GM12878 (cell line): Measurements from ENCODE around the gene SNRPE. TPM values are rescaled to one million over a fixed set of nuclear protein-coding genes. Genes with fewer than 3 reads are reported as not detected.
"Not testable (repeated sequence)": the region's sequence is repeated elsewhere in the genome, so short reads cannot be mapped to it uniquely, and the experiment has no call there.

Experiments used
- ATAC-seq: fragments of 200-7000 bp; cut with Tn5 transposase; 3 replicates; pipeline ENCODE4 v1.9.1; 2020; ENCODE audit warnings: mild to moderate bottlenecking, moderate library complexity
- BruUV-seq: library from RNA; stranded (reverse); fragments of 400-500 nt; replicated peaks from 2 replicates; lab custom pipeline; 2021; lab: Mats Ljungman, UMichigan
- CTCF ChIA-PET: fragments of 300-600 bp; sonication (Branson Sonifier 250); formaldehyde crosslinking; extraction: SDS; loops from one replicate; lab custom pipeline; 2021; ENCODE audit warnings: inconsistent platforms; lab: Yijun Ruan, JAX
- POLR2A ChIA-PET: fragments of 350-600 bp; formaldehyde crosslinking; extraction: SDS; loops from one replicate; lab custom pipeline; 2021; ENCODE audit warnings: inconsistent platforms; lab: Charles Lee
- RAD21 ChIA-PET: fragments of 300-600 bp; sonication (Branson Sonifier 250); formaldehyde crosslinking; loops from one replicate; lab custom pipeline; 2023; ENCODE audit warnings: antibody characterized with exemption; ENCODE audit not compliant: unreplicated experiment; lab: Charles Lee
- SMC1A ChIA-PET: fragments of 300-600 bp; sonication (Branson Sonifier 250); formaldehyde crosslinking; loops from one replicate; lab custom pipeline; 2023; ENCODE audit not compliant: unreplicated experiment, uncharacterized antibody; lab: Charles Lee
- DNase-seq: peaks from one replicate; pipeline ENCODE4 v3.0.0-alpha.2; 2011; ENCODE audit warnings: low read depth, low spot score
- FAIRE-seq: peaks from 3 replicates; lab custom pipeline; 2011; peaks lifted over from hg19 to GRCh38; lab: Jason Lieb, UNC
- H2AFZ ChIP-seq: 2 replicates; pipeline ENCODE4 v1.6.0; 2011; ENCODE audit warnings: low read depth, low read length, control low read depth; ENCODE audit not compliant: control insufficient read depth
- H3K27ac ChIP-seq: 2 replicates; pipeline ENCODE4 v1.5.1; 2011; ENCODE audit warnings: control low read depth; ENCODE audit not compliant: control insufficient read depth, insufficient read depth
- H3K27me3 ChIP-seq, 2 experiments: replicated peaks in 1 of 2; 2 replicates each; pipeline versions ENCODE4 v1.6.0 to v1.6.1; 2011; ENCODE audit warnings: low read length in 1 of 2; ENCODE audit not compliant: control insufficient read depth in 2 of 2, insufficient read depth in 2 of 2
- H3K36me3 ChIP-seq, 2 experiments: 2 replicates each; pipeline ENCODE4 v1.5.1; 2011; ENCODE audit warnings: low read length in 1 of 2; ENCODE audit not compliant: control insufficient read depth in 2 of 2, insufficient read depth in 2 of 2
- H3K4me1 ChIP-seq: 2 replicates; pipeline ENCODE4 v1.6.1; 2011; ENCODE audit warnings: mild to moderate bottlenecking, low read length, moderate library complexity, mixed read lengths; ENCODE audit not compliant: control insufficient read depth, insufficient read depth
- H3K4me2 ChIP-seq: 2 replicates; pipeline ENCODE4 v1.6.0; 2011; ENCODE audit warnings: control low read depth; ENCODE audit not compliant: control insufficient read depth, insufficient read depth
- H3K4me3 ChIP-seq: fragments of 200-600 bp; sonication (generic); 2 replicates; pipeline ENCODE4 v1.5.1; 2016
- H3K79me2 ChIP-seq: 2 replicates; pipeline ENCODE4 v1.6.0; 2011; ENCODE audit warnings: low read length; ENCODE audit not compliant: control insufficient read depth, insufficient read depth
- H3K9ac ChIP-seq: 2 replicates; pipeline ENCODE4 v1.8.0; 2011; ENCODE audit warnings: low read length, control low read depth, mixed read lengths; ENCODE audit not compliant: control insufficient read depth, insufficient read depth
- H3K9me3 ChIP-seq: replicated peaks from 3 replicates; pipeline ENCODE4 v1.5.1; 2011; ENCODE audit warnings: mild to moderate bottlenecking, low read length; ENCODE audit not compliant: control insufficient read depth, insufficient read depth
- H4K20me1 ChIP-seq: 2 replicates; pipeline ENCODE4 v1.6.0; 2011; ENCODE audit not compliant: control insufficient read depth, insufficient read depth
- SMAD1 ChIP-seq: fragments of 450-650 bp; IDR thresholded peaks from 2 replicates; pipeline ENCODE4 v1.6.1; 2018; ENCODE audit warnings: mild to moderate bottlenecking, low read depth; ENCODE audit not compliant: partially characterized antibody
- SPI1 ChIP-seq: IDR thresholded peaks from 2 replicates; pipeline ENCODE4 v1.6.1; 2011; ENCODE audit warnings: low read depth, mild to moderate bottlenecking, low read length, moderate library complexity, borderline replicate concordance; ENCODE audit not compliant: insufficient read depth
- WGBS: methylation state at CpG from one replicate; pipeline ENCODE4 v1.1.6; 2016; ENCODE audit warnings: low lambda C conversion rate; ENCODE audit not compliant: insufficient replicate concordance, insufficient coverage; ENCODE audit errors: missing lambda C conversion rate; 5-methylcytosine and 5-hydroxymethylcytosine counted together
- in situ Hi-C: fragments of 300-500 bp; cut with MboI; formaldehyde crosslinking; loops from 9 replicates; pipeline ENCODE4 v1.14.3; 2018; ENCODE audit warnings: mixed read lengths
- intact Hi-C: fragments of 100-400 bp; cut with micrococcal nuclease; formaldehyde crosslinking; loops from one replicate; pipeline ENCODE4 v1.14.2; 2022; ENCODE audit not compliant: unreplicated experiment
- polyA plus RNA-seq, 11 experiments: library from polyadenylated mRNA; depleted of rRNA in 4 of 11; unstranded in 6 of 11; stranded (reverse) in 5 of 11; fragments of >200 nt; fragmentation: Nextera tagmentation in 4 of 11; fragmentation: Illumina TruSeq in 1 of 11; extraction: Ambion mirVana in 4 of 11; extraction: Trizol in 1 of 11; gene quantifications; 1 replicate in 1 of 11; 2 replicates in 10 of 11; pipeline versions ENCODE4 v1.2.1 to v1.2.3, GENCODE V29; 2011 to 2016; ENCODE audit warnings: inconsistent platforms in 2 of 11, missing spikeins in 2 of 11, low read depth in 1 of 11
- total RNA-seq, 4 experiments: library from RNA; depleted of rRNA in 3 of 4; stranded (reverse); fragments of >200 nt in 3 of 4; fragmentation: Illumina TruSeq in 1 of 4; extraction: Trizol in 1 of 4; gene quantifications; 2 replicates each; pipeline versions ENCODE4 v1.2.1 to v1.2.3, GENCODE V29; 2013 to 2021

Gene SNRPE
- total and polyA plus RNA-seq, 10 of the 15 experiments (the other 5 are each of a cell fraction or from before 2014, with no cell fraction given): 109 to 1,384 (median 316) TPM

GRCh38 chr1:203829247-203829646, 32.2 kb upstream of the SNRPE start:
- H3K9me3 ChIP-seq, H3K4me1 ChIP-seq, RAD21 ChIA-PET, H3K27me3 ChIP-seq, BruUV-seq, in situ Hi-C loops, H3K79me2 ChIP-seq, DNase-seq, H3K27ac ChIP-seq, FAIRE-seq, H2AFZ ChIP-seq, H3K4me3 ChIP-seq, H4K20me1 ChIP-seq, ATAC-seq, H3K4me2 ChIP-seq, intact Hi-C loops, H3K9ac ChIP-seq, POLR2A ChIA-PET: not testable (repeated sequence)
- 74% methylated on average over 5 of the region's 5 CpGs for WGBS
- ChIA-PET SMC1A (interaction anchor here (0.9 kb wide), 1 partner anchor 17 kb away, joined by 3 read pairs; no protein-coding TSS in a partner anchor), CTCF (interaction anchor here (1.1 kb wide), 1 partner anchor 14 kb away, joined by 5 read pairs; no protein-coding TSS in a partner anchor)
- 0 out of 2 replicates have a peak, but pooled peaks have one; percentile 25 for TF ChIP-seq SPI1
- peaks cover 0 to 26% of the 10 kb centered on the region in 2 experiments; a peak in 3 of 4 replicates for H3K36me3 ChIP-seq

- RAD21 ChIA-PET: no interaction called here
- TSS peak; percentile 18 for BruUV-seq
- no peak for TF ChIP-seq SMAD1
- no peaks in the 10 kb centered on the region for H3K79me2 ChIP-seq
- no peak overlapping the region for H3K4me2 ChIP-seq
- no peak overlapping the region for H2AFZ ChIP-seq
- no peaks in the 10 kb centered on the region for H3K27me3 ChIP-seq
- ATAC-seq: no peak
- no peak overlapping the region for H3K4me3 ChIP-seq
- POLR2A ChIA-PET: no interaction called here
- CTCF ChIA-PET: interaction anchor here (1.0 to 1.6 kb wide), 6 partner anchors 10 to 331 kb away, joined by 3 to 5 read pairs (median 4); no protein-coding TSS in a partner anchor
- no peak for DNase-seq
- H4K20me1 ChIP-seq: no peaks in the 10 kb centered on the region
- intact Hi-C loops (no loop called here), in situ Hi-C loops (no loop called here)
- 98% methylated on average over 3 of the region's 3 CpGs for WGBS
- H3K9ac ChIP-seq: no peak overlapping the region
- FAIRE-seq: no peak
- H3K36me3 ChIP-seq: peaks cover 2 to 34% of the 10 kb centered on the region in 2 experiments
- no peaks in the 10 kb centered on the region for H3K4me1 ChIP-seq
- SMC1A ChIA-PET: interaction anchor here (1.1 kb wide), 1 partner anchor 25 kb away, joined by 3 read pairs; the partner anchor contains the start of gene SNRPE
- no peak overlapping the region for H3K27ac ChIP-seq
- H3K9me3 ChIP-seq: no peaks in the 10 kb centered on the region
Measured at GRCh38 chr1:203835476-203835875, 25.9 kb upstream of the SNRPE start.
